Memory B cell (primary cell): Measurements from ENCODE around the gene GALNS.
A peak's percentile ranks its signal among the peaks of the same experiment; 100 is the strongest.

ENCODE experiments used
- ATAC-seq: fragments of 150-1000 bp; cut with Tn5 transposase; 2 replicates; pipeline ENCODE4 v1.10.0; 2021; ENCODE audit warnings: low read depth, mild to moderate bottlenecking, moderate library complexity
- DNase-seq, 2 donors: peaks; one replicate each; pipeline ENCODE4 v3.0.0; 2022; ENCODE audit warnings: low spot score in 2 of 2
- H3K27ac Mint-ChIP-seq: one replicate; pipeline ENCODE4 v1.8.0; 2022; ENCODE audit warnings: mild to moderate bottlenecking, moderate library complexity, mixed read lengths
- H3K27me3 Mint-ChIP-seq: one replicate; pipeline ENCODE4 v1.8.0; 2022; ENCODE audit warnings: mixed read lengths
- H3K36me3 Mint-ChIP-seq: one replicate; pipeline ENCODE4 v1.8.0; 2022; ENCODE audit warnings: mild to moderate bottlenecking, mixed read lengths
- H3K4me1 Mint-ChIP-seq: one replicate; pipeline ENCODE4 v1.8.0; 2022; ENCODE audit warnings: mixed read lengths
- H3K4me3 Mint-ChIP-seq: one replicate; pipeline ENCODE4 v1.8.0; 2022; ENCODE audit warnings: mild to moderate bottlenecking, moderate library complexity, mixed read lengths
- H3K9me3 Mint-ChIP-seq: one replicate; pipeline ENCODE4 v1.8.0; 2022; ENCODE audit warnings: mixed read lengths

Gene GALNS

DNA sequence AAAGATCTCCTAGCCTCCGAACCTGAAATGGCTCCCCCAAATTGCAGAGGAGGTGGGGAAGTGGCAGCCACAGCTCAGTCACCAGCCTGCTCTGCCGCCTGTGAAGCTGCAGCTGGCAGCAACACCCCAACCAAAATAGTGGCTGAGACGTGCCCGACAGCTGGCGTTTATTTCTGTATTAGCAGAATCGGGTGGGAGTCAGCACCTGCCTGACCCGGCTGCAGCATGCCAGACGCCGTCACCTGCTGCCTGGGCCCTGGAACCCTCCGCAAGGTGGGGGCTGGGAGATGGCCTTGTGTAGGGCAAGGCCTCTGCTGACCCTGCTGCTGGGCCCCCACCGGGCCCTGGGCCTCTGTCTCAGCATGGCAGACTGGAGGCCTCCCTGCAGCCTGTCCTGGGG lies 27.2 kb upstream of the GALNS start:
- DNase-seq: no peak
- H3K4me3 Mint-ChIP-seq: no peak overlapping the region
- no peaks in the 10 kb centered on the region for H3K9me3 Mint-ChIP-seq
- H3K27ac Mint-ChIP-seq: no peak overlapping the region
- H3K4me1 Mint-ChIP-seq: peaks cover 6% of the 10 kb centered on the region
- no peak for ATAC-seq
- H3K27me3 Mint-ChIP-seq: no peaks in the 10 kb centered on the region
- peaks cover 23% of the 10 kb centered on the region for H3K36me3 Mint-ChIP-seq

GRCh38 chr16:88883117-88883895 lies 26.6 kb upstream of the GALNS start:
- Mint-ChIP-seq H3K4me1 (peaks cover 6% of the 10 kb centered on the region), H3K4me3 (no peak overlapping the region), H3K9me3 (no peaks in the 10 kb centered on the region), H3K27me3 (no peaks in the 10 kb centered on the region), H3K27ac (no peak overlapping the region), H3K36me3 (peaks cover 24% of the 10 kb centered on the region)
- DNase-seq (no peak), ATAC-seq (no peak)

- DNase-seq: no peak
- Mint-ChIP-seq H3K36me3 (peaks cover 29% of the 10 kb centered on the region), H3K27ac (peak overlapping the region; percentile 58), H3K9me3 (no peaks in the 10 kb centered on the region), H3K27me3 (no peaks in the 10 kb centered on the region), H3K4me3 (no peak overlapping the region), H3K4me1 (peaks cover 6% of the 10 kb centered on the region)
- ATAC-seq: peak; percentile 81
Measured at GRCh38 chr16:88882358-88883030, 25.7 kb upstream of the GALNS start.

GRCh38 chr16:88881675-88882357 lies 25.1 kb upstream of the GALNS start:
- peaks cover 31% of the 10 kb centered on the region for H3K36me3 Mint-ChIP-seq
- H3K4me1 Mint-ChIP-seq: peaks cover 6% of the 10 kb centered on the region
- DNase-seq (no peak), ATAC-seq (no peak)
- no peaks in the 10 kb centered on the region for H3K9me3 Mint-ChIP-seq
- no peak overlapping the region for H3K4me3 Mint-ChIP-seq
- no peaks in the 10 kb centered on the region for H3K27me3 Mint-ChIP-seq
- H3K27ac Mint-ChIP-seq: peak overlapping the region; percentile 58

GRCh38 chr16:88881007-88881615 lies 24.4 kb upstream of the GALNS start:
- Mint-ChIP-seq H3K27ac (no peak overlapping the region), H3K27me3 (no peaks in the 10 kb centered on the region), H3K9me3 (no peaks in the 10 kb centered on the region), H3K4me3 (no peak overlapping the region), H3K4me1 (peaks cover 6% of the 10 kb centered on the region), H3K36me3 (peaks cover 35% of the 10 kb centered on the region)
- DNase-seq: no peak
- ATAC-seq: no peak

GRCh38 chr16:88880226-88881006 lies 23.7 kb upstream of the GALNS start:
- Mint-ChIP-seq H3K9me3 (no peaks in the 10 kb centered on the region), H3K27ac (peak overlapping the region; percentile 13), H3K36me3 (peaks cover 41% of the 10 kb centered on the region), H3K4me1 (peaks cover 6% of the 10 kb centered on the region), H3K27me3 (no peaks in the 10 kb centered on the region), H3K4me3 (no peak overlapping the region)
- DNase-seq (no peak), ATAC-seq (no peak)

- Mint-ChIP-seq H3K27me3 (no peaks in the 10 kb centered on the region), H3K9me3 (no peaks in the 10 kb centered on the region), H3K27ac (peak overlapping the region; percentile 13), H3K36me3 (peaks cover 41% of the 10 kb centered on the region), H3K4me3 (no peak overlapping the region), H3K4me1 (peaks cover 6% of the 10 kb centered on the region)
- no peak for DNase-seq
- no peak for ATAC-seq
Measured at GRCh38 chr16:88879788-88880055, 23.0 kb upstream of the GALNS start.

DNA sequence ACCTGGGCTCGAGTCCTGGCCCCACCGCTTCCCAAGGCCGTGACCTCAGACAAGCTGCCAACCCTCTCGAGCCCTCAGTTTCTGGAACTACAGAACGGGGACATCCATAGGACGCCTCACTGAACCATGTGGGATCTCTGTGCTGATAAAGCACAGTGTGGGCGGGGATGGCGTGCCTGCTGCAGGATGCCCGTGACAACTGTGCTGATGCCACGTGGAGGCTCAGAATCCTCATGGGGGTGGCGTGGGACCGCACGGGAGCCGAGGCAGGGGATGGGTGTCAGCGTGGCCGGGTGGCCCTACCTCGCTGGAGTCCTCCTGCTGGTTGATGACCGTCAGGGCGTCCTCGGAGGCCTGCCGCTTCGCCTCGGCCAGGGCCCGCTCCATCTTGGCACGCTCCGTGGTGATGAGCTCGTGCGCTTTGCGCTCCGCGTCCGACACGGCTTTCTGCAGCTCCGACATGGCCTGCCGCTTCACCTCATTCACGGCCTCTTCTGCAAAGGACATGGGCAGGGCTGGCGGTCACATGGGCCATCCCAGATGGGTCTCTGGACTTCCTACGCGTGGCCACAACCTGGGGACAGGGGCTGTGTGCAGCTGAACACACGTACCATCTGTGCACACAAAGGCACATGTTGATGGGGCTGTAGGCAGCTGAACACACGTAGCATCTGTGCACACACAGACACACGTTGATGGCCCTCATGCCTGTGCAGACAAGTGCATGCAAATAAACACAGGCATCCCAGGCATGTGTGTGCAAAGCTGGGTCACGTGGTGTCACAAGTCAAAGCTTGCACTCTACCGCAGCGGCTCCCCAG lies 22.4 kb upstream of the GALNS start:
- Mint-ChIP-seq H3K27ac (no peak overlapping the region), H3K4me1 (peaks cover 6% of the 10 kb centered on the region), H3K9me3 (no peaks in the 10 kb centered on the region), H3K4me3 (no peak overlapping the region), H3K27me3 (no peaks in the 10 kb centered on the region), H3K36me3 (peaks cover 40% of the 10 kb centered on the region)
- ATAC-seq (no peak), DNase-seq (no peak)

DNA sequence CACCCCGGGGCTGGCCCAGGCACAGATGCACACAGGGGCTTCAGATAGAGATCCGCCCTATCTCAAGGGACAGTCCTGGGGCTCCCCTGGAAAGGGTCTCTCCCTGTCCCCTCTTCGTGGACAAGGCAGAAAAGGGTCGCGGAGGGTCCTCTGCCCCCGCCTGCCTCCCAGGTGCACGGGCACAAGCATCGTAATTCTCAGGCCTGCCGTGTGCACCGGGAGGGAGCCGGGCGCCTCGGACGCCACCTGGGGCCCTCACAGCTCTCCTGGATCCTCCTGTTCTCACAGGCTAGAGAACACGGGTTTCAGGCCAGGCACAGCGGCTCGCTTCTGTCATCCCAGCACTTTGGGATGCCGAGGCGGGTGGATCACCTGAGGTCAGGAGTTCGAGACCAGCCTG lies 21.6 kb upstream of the GALNS start:
- ATAC-seq (no peak), DNase-seq (no peak)
- no peaks in the 10 kb centered on the region for H3K9me3 Mint-ChIP-seq
- peak overlapping the region; percentile 68 for H3K27ac Mint-ChIP-seq
- peaks cover 6% of the 10 kb centered on the region for H3K4me1 Mint-ChIP-seq
- H3K4me3 Mint-ChIP-seq: no peak overlapping the region
- peaks cover 42% of the 10 kb centered on the region for H3K36me3 Mint-ChIP-seq
- H3K27me3 Mint-ChIP-seq: no peaks in the 10 kb centered on the region

DNA sequence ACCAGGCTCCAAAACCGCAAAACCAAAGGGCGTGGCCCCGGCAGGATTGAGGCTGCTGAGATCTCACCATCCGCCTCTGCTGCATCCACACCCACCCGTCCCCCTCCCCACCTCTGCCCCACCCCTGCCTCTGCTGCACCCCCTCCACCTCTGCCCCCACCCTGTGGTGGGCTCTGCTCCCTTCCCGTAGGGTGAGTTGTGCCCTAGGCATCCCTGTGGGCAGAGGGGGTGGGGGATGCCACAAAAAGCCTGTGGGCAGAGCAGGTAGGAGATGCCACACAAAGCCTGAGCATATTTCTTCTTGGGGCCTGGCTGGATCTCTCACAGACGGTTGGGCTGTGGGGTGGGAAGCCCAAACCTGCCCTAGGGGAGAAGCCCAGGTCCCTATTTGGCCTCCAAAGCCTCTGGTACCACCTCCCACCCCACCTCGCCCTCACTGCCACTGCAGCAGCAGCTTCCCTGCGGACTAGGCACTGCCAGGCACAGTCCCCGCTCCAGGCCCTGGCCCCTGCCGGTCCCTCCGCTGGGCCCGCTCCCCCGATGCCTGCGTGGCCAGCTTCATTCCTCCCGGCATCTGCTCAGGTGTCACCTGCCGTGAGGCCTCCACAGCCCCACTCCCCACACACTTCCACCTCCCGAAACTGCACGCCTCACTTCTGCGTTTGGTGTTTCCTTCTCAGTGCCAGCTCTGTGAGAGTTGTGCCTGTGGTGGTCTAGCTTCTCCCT lies 21.0 kb upstream of the GALNS start:
- peaks cover 38% of the 10 kb centered on the region for H3K36me3 Mint-ChIP-seq
- no peaks in the 10 kb centered on the region for H3K9me3 Mint-ChIP-seq
- no peaks in the 10 kb centered on the region for H3K27me3 Mint-ChIP-seq
- ATAC-seq (no peak), DNase-seq (no peak)
- H3K4me1 Mint-ChIP-seq: peaks cover 6% of the 10 kb centered on the region
- H3K4me3 Mint-ChIP-seq: no peak overlapping the region
- peak overlapping the region; percentile 68 for H3K27ac Mint-ChIP-seq

GRCh38 chr16:88876942-88877526 lies 20.3 kb upstream of the GALNS start:
- Mint-ChIP-seq H3K4me3 (no peak overlapping the region), H3K36me3 (peaks cover 31% of the 10 kb centered on the region), H3K9me3 (no peaks in the 10 kb centered on the region), H3K27me3 (no peaks in the 10 kb centered on the region), H3K4me1 (no peaks in the 10 kb centered on the region), H3K27ac (no peak overlapping the region)
- DNase-seq (no peak), ATAC-seq (no peak)

DNA sequence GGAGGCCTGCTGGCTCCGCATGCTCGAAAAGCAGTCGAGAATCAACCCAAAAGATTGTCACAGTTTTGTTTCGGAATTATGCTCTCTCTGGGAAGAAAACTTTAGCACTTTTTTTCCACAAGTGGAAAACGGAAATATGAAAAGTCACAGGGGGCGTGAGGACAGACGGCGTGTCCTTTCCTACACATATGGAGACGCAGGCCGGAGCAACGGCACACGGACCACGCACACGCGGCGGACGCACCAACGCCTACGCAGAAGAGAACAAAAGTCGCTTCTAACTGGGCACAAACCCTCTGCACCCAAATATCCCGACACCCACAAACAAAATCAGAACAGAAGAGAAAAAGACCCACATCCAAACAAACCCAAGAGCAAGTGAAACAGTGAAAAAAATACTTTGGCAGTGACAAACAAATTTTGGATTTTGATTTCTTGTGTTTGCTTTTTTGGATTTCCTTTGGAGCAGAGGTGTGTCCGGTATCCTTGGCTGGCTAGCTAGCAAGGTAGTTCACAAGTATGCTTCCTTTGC lies 19.0 kb upstream of the GALNS start:
- Mint-ChIP-seq H3K27ac (no peak overlapping the region), H3K27me3 (peaks cover 2% of the 10 kb centered on the region), H3K9me3 (no peaks in the 10 kb centered on the region), H3K4me3 (no peak overlapping the region), H3K36me3 (peaks cover 30% of the 10 kb centered on the region), H3K4me1 (peaks cover 6% of the 10 kb centered on the region)
- DNase-seq (no peak), ATAC-seq (no peak)
